IMR-90 (cell line): ENCODE results near the gene ACP1. TPM values are rescaled to one million over a fixed set of nuclear protein-coding genes. Genes with fewer than 3 reads are reported as not detected.

ENCODE experiments used
- ATAC-seq: fragments of 200-7000 bp; cut with Tn5 transposase; 2 replicates; pipeline ENCODE4 v1.9.1; 2020; ENCODE audit warnings: low read depth, mild to moderate bottlenecking, moderate library complexity
- BruUV-seq: library from RNA; stranded (reverse); fragments of 400-500 nt; replicated peaks from 2 replicates; lab custom pipeline; 2021; lab: Mats Ljungman, UMichigan
- CTCF ChIA-PET: fragments of 300-600 bp; formaldehyde crosslinking; extraction: SDS; loops from one replicate; lab custom pipeline; 2021; ENCODE audit warnings: antibody characterized with exemption; lab: Yijun Ruan, JAX
- POLR2A ChIA-PET: fragments of 300-600 bp; sonication (Branson Sonifier 250); formaldehyde crosslinking; loops from one replicate; lab custom pipeline; 2022; ENCODE audit warnings: antibody characterized with exemption; ENCODE audit not compliant: unreplicated experiment; lab: Charles Lee
- DNase-seq: peaks from one replicate; pipeline ENCODE4 v3.0.0; 2013
- H2AFZ ChIP-seq: replicated peaks from 2 replicates; pipeline ENCODE3; 2013; ENCODE audit warnings: low read length, mild to moderate bottlenecking; ENCODE audit not compliant: poor library complexity
- H2AK5ac ChIP-seq: 2 replicates; pipeline ENCODE4 v1.6.1; 2013; ENCODE audit warnings: low read depth, low read length, inconsistent platforms
- H2AK9ac ChIP-seq: replicated peaks from 2 replicates; pipeline ENCODE3; 2013; ENCODE audit warnings: mild to moderate bottlenecking, low read depth, low read length, moderate library complexity; ENCODE audit not compliant: poor library complexity
- H2BK120ac ChIP-seq: 2 replicates; pipeline ENCODE4 v1.6.1; 2013; ENCODE audit warnings: low read depth, low read length, inconsistent platforms
- H2BK15ac ChIP-seq: 3 replicates; pipeline ENCODE4 v1.6.1; 2013; ENCODE audit warnings: low read depth, low read length, inconsistent platforms
- H2BK20ac ChIP-seq: 2 replicates; pipeline ENCODE4 v1.6.1; 2013; ENCODE audit warnings: low read depth, mild to moderate bottlenecking, inconsistent platforms, low read length, moderate library complexity
- H2BK5ac ChIP-seq: 2 replicates; pipeline ENCODE4 v1.6.1; 2013; ENCODE audit warnings: mild to moderate bottlenecking, low read depth, low read length, inconsistent platforms; ENCODE audit not compliant: poor library complexity, severe bottlenecking
- H3K14ac ChIP-seq: replicated peaks from 2 replicates; pipeline ENCODE4 v1.6.1; 2013; ENCODE audit warnings: low read depth, low read length, inconsistent platforms
- H3K18ac ChIP-seq: 2 replicates; pipeline ENCODE4 v1.6.1; 2013; ENCODE audit warnings: low read depth, low read length, control low read depth
- H3K23ac ChIP-seq: 2 replicates; pipeline ENCODE4 v1.6.1; 2013; ENCODE audit warnings: low read depth, low read length, inconsistent platforms
- H3K27ac ChIP-seq: 2 replicates; pipeline ENCODE4 v1.5.1; 2013; ENCODE audit warnings: mild to moderate bottlenecking, control low read depth, low read length; ENCODE audit not compliant: insufficient read depth
- H3K27me3 ChIP-seq: 2 replicates; pipeline ENCODE4 v1.6.1; 2013; ENCODE audit warnings: low read length; ENCODE audit not compliant: control insufficient read depth, insufficient read depth
- H3K36me3 ChIP-seq: 2 replicates; pipeline ENCODE4 v1.6.1; 2013; ENCODE audit warnings: low read length, mixed read lengths; ENCODE audit not compliant: control insufficient read depth, insufficient read depth
- H3K4ac ChIP-seq: 2 replicates; pipeline ENCODE4 v1.6.1; 2013; ENCODE audit warnings: low read depth, low read length, inconsistent platforms
- H3K4me1 ChIP-seq: 2 replicates; pipeline ENCODE4 v1.6.1; 2013; ENCODE audit warnings: low read length, mixed read lengths; ENCODE audit not compliant: control insufficient read depth, insufficient read depth
- H3K4me2 ChIP-seq: 2 replicates; pipeline ENCODE4 v1.6.1; 2013; ENCODE audit warnings: low read depth, mild to moderate bottlenecking, control low read depth, low read length, moderate library complexity
- H3K4me3 ChIP-seq: 2 replicates; pipeline ENCODE4 v1.5.1; 2013; ENCODE audit warnings: low read depth, mild to moderate bottlenecking, control low read depth, low read length, moderate library complexity; ENCODE audit not compliant: insufficient read depth
- H3K56ac ChIP-seq: 2 replicates; pipeline ENCODE4 v1.6.1; 2013; ENCODE audit warnings: low read length, inconsistent platforms; ENCODE audit not compliant: insufficient read depth; ENCODE audit errors: extremely low read depth
- H3K79me1 ChIP-seq, 2 experiments: 2 replicates each; pipeline ENCODE4 v1.6.1; 2013; ENCODE audit warnings: low read length in 2 of 2, inconsistent platforms in 1 of 2, low read depth in 1 of 2
- H3K9ac ChIP-seq: 2 replicates; pipeline ENCODE4 v1.6.1; 2013; ENCODE audit warnings: low read depth, low read length, control low read depth
- H3K9me1 ChIP-seq: 2 replicates; pipeline ENCODE4 v1.6.1; 2013; ENCODE audit warnings: low read length, inconsistent platforms; ENCODE audit not compliant: insufficient read depth
- H3K9me3 ChIP-seq: 2 replicates; pipeline ENCODE4 v1.6.1; 2013; ENCODE audit warnings: low read length; ENCODE audit not compliant: control insufficient read depth, insufficient read depth
- H4K20me1 ChIP-seq: 2 replicates; pipeline ENCODE4 v1.6.1; 2013; ENCODE audit warnings: low read length, inconsistent platforms; ENCODE audit not compliant: insufficient read depth
- H4K5ac ChIP-seq: 2 replicates; pipeline ENCODE4 v1.6.1; 2013; ENCODE audit warnings: mild to moderate bottlenecking, low read depth, low read length, control low read depth
- H4K8ac ChIP-seq, 2 experiments: 2 replicates each; pipeline ENCODE4 v1.6.1; 2013; ENCODE audit warnings: low read depth in 2 of 2, low read length in 2 of 2, control low read depth in 1 of 2, inconsistent platforms in 1 of 2
- H4K91ac ChIP-seq: 2 replicates; pipeline ENCODE4 v1.6.1; 2013; ENCODE audit warnings: low read depth, low read length, inconsistent platforms; ENCODE audit not compliant: insufficient read depth
- BHLHE40 ChIP-seq: fragments of 150-350 bp; IDR thresholded peaks from 2 replicates; pipeline ENCODE4 v1.6.1; 2016; ENCODE audit warnings: mild to moderate bottlenecking, low read depth, low read length
- FOS ChIP-seq: fragments of 150-350 bp; IDR thresholded peaks from 2 replicates; pipeline ENCODE4 v1.6.1; 2016; ENCODE audit warnings: low read depth, low read length
- MXI1 ChIP-seq: IDR thresholded peaks from 2 replicates; pipeline ENCODE4 v1.6.1; 2012; ENCODE audit warnings: low read depth, mild to moderate bottlenecking, low read length, moderate library complexity, borderline replicate concordance
- NFE2L2 ChIP-seq: fragments of 150-350 bp; IDR thresholded peaks from 2 replicates; pipeline ENCODE4 v1.6.1; 2016; ENCODE audit warnings: low read depth, mild to moderate bottlenecking, low read length
- POLR2A ChIP-seq: IDR thresholded peaks from 2 replicates; pipeline ENCODE4 v1.6.1; 2012; ENCODE audit warnings: mild to moderate bottlenecking, low read depth, low read length
- SMC3 ChIP-seq: fragments of 150-350 bp; IDR thresholded peaks from 2 replicates; pipeline ENCODE4 v1.6.1; 2016; ENCODE audit warnings: low read depth, mild to moderate bottlenecking, antibody characterized with exemption, low read length, moderate library complexity
- WGBS, 2 experiments: methylation state at CpG; one replicate each; pipeline versions ENCODE4 v1.1.5 to v1.1.7; 2013; ENCODE audit warnings: missing lambda C conversion rate in 2 of 2; ENCODE audit not compliant: insufficient read length in 1 of 2; ENCODE audit errors: extremely low coverage in 2 of 2; 5-methylcytosine and 5-hydroxymethylcytosine counted together
- dilution Hi-C: fragments of 300-500 bp; cut with HindIII; formaldehyde crosslinking; loops from one replicate; pipeline ENCODE4 v1.14.3; 2018; ENCODE audit warnings: low sequenced_read_pairs; ENCODE audit not compliant: unreplicated experiment
- in situ Hi-C: fragments of 300-500 bp; cut with MboI; formaldehyde crosslinking; loops from 3 replicates; pipeline ENCODE4 v1.14.3; 2019; ENCODE audit warnings: low sequenced_read_pairs, inconsistent platforms, mixed read lengths
- intact Hi-C: fragments of 100-400 bp; cut with micrococcal nuclease; formaldehyde crosslinking; loops from 2 replicates; pipeline ENCODE4 v1.10.0; 2022
- polyA plus RNA-seq, 3 experiments: library from polyadenylated mRNA; depleted of rRNA; stranded (reverse); fragments of >200 nt; gene quantifications; 2 replicates each; pipeline ENCODE4 v1.2.3, GENCODE V29; 2012; ENCODE audit warnings: low replicate concordance in 1 of 3
- total RNA-seq: library from RNA; depleted of rRNA; stranded (reverse); fragments of >200 nt; gene quantifications from 2 replicates; pipeline ENCODE4 v1.2.3, GENCODE V29; 2012

ACP1 gene
- total and polyA plus RNA-seq, 2 of the 4 experiments (the other 2 are of a cell fraction), result 85.7 to 104 TPM

- Histone ChIP-seq H3K36me3 (no peaks in the 10 kb centered on the region), H3K23ac (no peak overlapping the region), H4K8ac (no peak overlapping the region), H4K91ac (no peak overlapping the region), H3K4ac (no peak overlapping the region), H4K5ac (no peak overlapping the region), H2BK15ac (no peak overlapping the region), H3K27me3 (no peaks in the 10 kb centered on the region), H3K9me1 (no peaks in the 10 kb centered on the region; the same call in 1 of the 2 replicates), H2AK5ac (no peak overlapping the region), H2AFZ (no peak overlapping the region), H3K14ac (no peak overlapping the region), H3K79me1 (peaks cover 11 to 12% of the 10 kb centered on the region in 2 experiments), H3K4me1 (peaks cover 9% of the 10 kb centered on the region), H3K27ac (no peak overlapping the region), H3K56ac (no peak overlapping the region), H3K18ac (no peak overlapping the region), H3K9me3 (no peaks in the 10 kb centered on the region), H3K4me2 (no peak overlapping the region), H2BK120ac (no peak overlapping the region), H4K20me1 (no peaks in the 10 kb centered on the region), H3K4me3 (no peak overlapping the region), H3K9ac (no peak overlapping the region), H2AK9ac (no peak overlapping the region), H2BK5ac (no peak overlapping the region), H2BK20ac (no peak overlapping the region)
- ChIA-PET CTCF (interaction anchor here (1.0 to 2.2 kb wide), 2 partner anchors 12 to 27 kb away, joined by 5 read pairs; no protein-coding TSS in a partner anchor), POLR2A (no interaction called here)
- DNase-seq (no peak), ATAC-seq (no peak)
- 100% methylated on average over 1 of the region's 3 CpGs; no CpG with 5 or more reads in 1 of the 2 experiments for WGBS, 2 experiments
- intact Hi-C loops, result no loop called here
- no peak for TF ChIP-seq MXI1
- TF ChIP-seq SMC3, result no peak
- no peak for TF ChIP-seq FOS
- no peak for TF ChIP-seq BHLHE40
- no peak for TF ChIP-seq NFE2L2
- TF ChIP-seq POLR2A, result no peak
- BruUV-seq, result no TSS peak
- dilution Hi-C loops, result no loop called here
- in situ Hi-C loops, result no loop called here
Observed at GRCh38 chr2:258933-259332, 5.8 kb upstream of the ACP1 start.
